Stimulated activated CD4-positive, alpha-beta T cell treated with anti-CD3 and anti-CD28 coated beads, Interleukin-12 subunit alpha, Interleukin-12 subunit beta, amount 100 ng/mL, for 24 hours (primary cell): ENCODE measurements around the gene IGFALS.
A peak's percentile ranks its signal among the peaks of the same experiment; 100 is the strongest.
"Not testable (repeated sequence)": the region's sequence is repeated elsewhere in the genome, so short reads cannot be mapped to it uniquely, and the experiment has no call there.

Source experiments
- DNase-seq, 2 experiments: peaks; one replicate each; pipeline ENCODE4 v3.0.0-alpha.2; 2020; ENCODE audit warnings: low read depth in 2 of 2

IGFALS gene

GRCh38 chr16:1818204-1818872 is 24.8 kb upstream of the IGFALS start:
- DNase-seq = no peak

- DNase-seq = no peak
Observed at GRCh38 chr16:1817716-1818115, 24.2 kb upstream of the IGFALS start.

DNA sequence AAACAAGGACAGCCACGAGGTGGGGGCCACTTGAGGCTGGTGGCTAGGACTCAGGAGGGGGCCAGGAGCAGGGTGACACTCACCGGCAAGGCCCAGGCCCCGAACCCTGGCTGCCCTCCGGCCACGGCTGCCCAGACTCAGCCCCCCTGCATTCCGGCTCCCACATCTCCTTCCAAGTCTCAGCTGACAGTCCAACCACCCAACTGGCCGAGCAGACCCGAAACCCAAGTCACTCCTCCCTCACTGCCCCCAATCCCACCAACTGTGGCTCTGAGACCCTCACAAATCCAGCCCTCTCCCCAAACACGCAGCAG is 23.7 kb upstream of the IGFALS start:
- no peak for DNase-seq

DNA sequence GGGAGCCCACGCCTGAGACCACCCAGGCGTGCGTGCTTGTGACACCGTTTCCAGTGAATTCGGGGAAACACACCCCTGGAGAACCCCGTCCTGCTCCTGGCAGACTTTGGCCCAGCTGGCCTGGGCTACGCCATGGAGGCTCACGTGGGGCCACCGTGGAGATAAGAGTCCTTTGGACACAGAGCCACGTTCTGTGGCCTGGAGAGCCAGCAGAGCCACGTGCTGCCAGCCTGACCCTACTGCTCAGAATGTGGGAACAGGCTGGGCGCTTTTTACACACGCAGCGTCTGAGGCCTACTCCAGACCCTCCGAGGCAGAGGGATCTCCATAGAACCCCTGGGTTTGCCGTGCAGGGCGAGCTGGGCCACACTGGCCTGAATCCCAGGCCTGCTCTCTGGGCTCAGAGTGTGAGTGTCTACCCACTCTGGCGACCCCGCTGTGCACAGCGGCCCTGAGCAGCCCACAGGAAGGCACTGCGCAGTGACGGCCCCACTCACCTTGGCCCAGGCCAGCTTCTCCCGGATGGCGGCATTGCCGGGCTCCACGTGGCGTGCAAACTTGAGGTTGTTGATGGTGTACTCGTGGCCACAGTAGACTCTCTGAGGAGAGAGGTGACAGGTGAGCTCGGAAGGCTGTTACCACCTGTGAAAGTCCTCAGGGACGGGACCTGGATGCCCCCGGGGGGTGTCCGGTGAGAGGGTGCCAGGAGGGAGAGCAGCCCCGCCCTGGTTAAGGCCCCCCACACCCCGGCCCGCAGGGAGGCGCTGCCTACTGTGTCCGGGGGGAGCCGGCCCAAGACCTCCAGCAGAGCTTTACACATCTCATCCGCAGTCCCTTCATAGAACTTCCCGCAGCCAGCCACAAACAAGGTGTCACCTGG is 23.1 kb upstream of the IGFALS start:
- DNase-seq = no peak

- DNase-seq = no peak
Observed at GRCh38 chr16:1815461-1815860, 22.0 kb upstream of the IGFALS start.

GRCh38 chr16:1812732-1813163 is 19.2 kb upstream of the IGFALS start:
- DNase-seq = peak; percentile 8 to 47

GRCh38 chr16:1810536-1810935 is 17.0 kb upstream of the IGFALS start:
- DNase-seq = no peak

GRCh38 chr16:1810106-1810505 is 16.6 kb upstream of the IGFALS start:
- DNase-seq = no peak

DNA sequence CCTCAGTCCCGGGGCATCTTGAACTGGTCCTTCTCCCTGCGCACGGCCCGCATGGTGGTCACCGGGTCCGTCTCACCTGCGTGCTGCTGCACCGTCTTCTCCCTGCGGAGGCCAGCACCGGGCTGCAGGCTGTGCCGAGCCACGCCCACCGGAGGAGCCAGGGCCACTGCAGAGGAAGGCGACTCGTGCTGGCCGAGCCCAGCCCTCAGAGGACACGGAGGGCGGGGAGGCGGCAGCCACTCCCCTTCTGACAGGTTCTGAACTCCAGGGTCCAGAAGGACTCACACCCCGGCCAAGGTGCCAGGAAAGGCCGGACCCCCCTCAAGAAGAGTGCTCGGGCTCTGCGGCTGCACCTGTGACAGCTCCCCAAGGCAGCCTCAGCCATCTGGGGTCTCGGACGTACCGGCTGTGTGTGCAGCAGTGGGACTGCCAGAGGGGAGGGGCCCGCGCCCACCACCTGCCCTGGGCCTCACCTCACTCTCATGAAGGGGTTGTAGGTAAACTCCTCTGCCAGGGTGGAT is 15.8 kb upstream of the IGFALS start:
- no peak for DNase-seq

DNA sequence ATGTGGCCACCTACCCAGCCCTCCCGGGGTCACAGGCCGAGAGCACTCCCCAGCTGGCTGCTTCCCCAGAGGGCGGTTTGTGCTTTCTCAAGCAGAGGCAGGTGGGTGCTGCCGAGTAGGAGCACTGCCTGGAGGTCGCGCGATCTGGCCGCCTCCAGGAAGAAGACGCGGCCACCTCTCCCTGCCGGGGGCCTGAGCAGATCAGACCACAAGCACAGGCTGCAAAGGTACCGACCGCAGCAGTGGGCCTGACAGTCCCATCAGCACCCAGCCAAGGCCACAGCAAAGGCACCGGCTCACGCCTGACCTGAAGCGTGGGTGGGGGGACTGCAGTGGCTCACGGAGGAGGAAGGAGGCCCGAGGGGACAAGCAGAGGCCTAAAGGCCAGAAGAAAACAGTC is 15.2 kb upstream of the IGFALS start:
- no peak for DNase-seq

DNA sequence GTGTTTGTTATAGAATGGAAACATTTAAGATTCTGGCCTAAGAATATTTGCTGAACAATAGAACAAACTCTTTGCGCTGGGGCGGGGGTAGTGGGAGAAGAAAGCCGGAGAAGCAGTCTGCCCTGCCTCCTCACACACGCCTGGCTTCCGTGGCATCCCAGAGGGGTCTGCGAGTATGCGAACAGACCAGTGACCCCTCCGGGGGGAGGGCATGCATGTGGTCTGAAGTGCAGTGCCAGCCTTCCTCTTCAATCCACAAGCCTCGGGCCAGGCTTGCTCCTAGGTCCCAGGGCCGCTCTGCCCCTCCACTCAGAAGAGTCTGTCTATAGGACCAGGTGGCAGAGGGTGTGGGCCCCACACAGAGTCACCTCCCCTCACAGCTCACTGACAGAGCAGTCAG is 14.1 kb upstream of the IGFALS start:
- DNase-seq = no peak

- DNase-seq = no peak
Observed at GRCh38 chr16:1800701-1801100, 7.2 kb upstream of the IGFALS start.

- DNase-seq = not testable (repeated sequence)
Observed at GRCh38 chr16:1799263-1799662, 5.8 kb upstream of the IGFALS start.

GRCh38 chr16:1794908-1795666 is 1.6 kb upstream of the IGFALS start:
- no peak for DNase-seq

DNA sequence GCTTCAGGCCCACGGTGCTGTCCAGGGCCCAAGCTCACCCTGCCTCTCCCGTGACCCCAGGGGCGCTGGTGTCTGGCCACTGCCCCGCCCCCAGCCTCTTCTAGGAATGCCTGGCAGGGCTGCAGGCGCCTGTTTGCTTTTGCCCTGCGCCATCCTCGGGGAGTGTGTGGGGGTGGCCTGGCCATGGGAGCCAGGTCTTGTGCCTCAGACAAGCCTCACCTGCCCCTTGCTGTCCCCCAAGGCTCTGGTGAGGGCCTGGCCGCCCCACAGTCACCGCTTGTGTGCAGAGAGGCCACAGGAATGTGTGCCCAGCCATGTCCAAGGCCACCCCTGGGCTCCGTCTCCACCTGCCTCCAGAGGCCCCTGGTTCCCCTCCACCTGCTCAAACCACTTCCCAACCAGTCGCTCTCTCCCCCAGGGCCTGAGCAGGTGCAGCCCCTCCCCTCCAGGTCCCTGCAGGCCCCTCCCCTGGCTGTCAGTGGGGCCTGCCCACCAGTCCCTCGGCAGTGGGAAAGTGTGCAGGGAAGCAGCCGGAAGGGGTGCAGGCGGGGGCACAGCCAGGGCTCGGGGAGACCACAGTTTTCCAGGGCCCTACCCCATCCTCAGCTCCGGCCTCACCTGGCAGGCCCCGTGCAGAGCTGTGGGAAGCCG is 841 bp upstream of the IGFALS start:
- no peak for DNase-seq

- no peak for DNase-seq
Observed at GRCh38 chr16:1792836-1793577, 498 bp downstream of the IGFALS start.

DNA sequence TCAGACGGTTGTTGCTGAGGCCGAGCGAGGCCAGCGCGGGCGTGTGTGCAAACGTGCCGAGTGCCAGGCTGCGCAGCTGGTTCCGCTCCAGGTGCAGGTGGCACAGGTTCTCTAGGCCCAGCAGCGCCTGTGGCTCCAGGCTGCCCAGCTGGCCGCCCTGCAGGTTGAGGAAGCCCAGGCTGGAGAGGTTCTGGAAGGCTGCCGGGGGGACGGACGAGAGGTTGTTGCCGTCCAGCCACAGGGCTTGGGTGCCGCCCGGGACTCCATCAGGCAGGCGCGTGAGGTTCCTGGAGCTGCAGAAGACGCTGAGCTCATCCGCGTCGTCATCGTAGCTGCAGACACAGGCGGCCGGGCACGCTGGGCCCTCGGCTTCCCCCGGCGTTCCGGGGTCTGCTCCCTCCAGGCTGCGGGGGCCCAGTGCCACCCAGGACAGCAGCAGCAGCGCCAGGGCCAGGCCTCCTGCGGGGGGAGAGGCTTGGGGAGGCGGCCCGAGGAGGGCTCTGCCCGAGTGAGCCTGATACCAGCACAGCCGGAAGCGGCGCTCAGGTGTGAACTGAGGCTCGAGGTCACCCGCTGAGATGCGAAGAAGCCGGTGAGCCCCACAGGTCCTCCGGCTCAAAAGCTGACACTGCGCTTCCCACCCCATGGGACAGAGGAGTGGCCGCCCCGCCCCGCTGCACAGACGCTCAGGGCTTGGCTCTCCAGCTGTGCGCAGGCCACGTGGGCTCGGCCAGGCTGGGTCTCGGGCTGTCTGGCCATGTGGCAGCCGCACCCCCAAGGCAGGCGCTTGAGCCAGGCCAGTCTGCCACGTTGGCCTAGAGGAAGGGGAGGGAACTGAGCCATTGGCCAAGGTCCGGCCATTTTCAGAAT is 1.3 kb downstream of the IGFALS start:
- no peak for DNase-seq

- DNase-seq = no peak
Observed at GRCh38 chr16:1791256-1791942, 2.1 kb downstream of the IGFALS start.

DNA sequence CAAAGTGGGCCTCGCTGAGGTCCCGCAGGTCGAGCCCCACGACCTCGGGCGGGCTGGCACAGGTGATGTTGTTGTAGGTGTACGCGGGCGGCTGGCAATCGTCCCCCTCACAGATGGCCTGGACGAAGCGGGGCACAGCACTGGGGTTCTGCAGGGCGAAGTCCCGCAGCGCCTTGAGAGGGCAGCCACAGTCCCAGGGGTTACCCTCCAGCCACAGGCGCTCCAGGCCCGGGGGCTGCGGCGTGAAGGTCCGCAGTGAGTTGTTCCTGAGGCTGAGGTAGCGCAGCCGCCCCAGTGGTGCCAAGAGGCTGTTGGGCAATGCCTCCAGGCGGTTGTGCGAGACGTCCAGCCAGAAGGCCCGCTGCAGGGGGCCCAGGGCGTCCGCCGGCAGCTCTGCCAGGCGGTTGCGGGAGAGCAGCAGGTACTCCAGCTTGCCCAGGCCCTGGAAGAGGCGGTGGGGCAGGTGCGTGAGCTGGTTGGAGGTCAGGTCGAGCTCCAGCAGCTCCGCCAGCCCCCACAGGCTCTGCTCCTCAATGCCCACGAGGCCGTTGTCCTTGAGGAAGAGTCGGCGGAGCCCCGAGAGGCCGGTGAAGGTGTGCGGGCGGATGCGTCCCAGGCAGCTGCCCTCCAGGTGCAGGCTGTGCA is 2.8 kb downstream of the IGFALS start:
- DNase-seq = no peak
